ENCODE results near the gene ANKRD33B. TPM values are rescaled to one million over a fixed set of nuclear protein-coding genes. Genes with fewer than 3 reads are reported as not detected.
"Not testable (repeated sequence)": the region's sequence is repeated elsewhere in the genome, so short reads cannot be mapped to it uniquely, and the experiment has no call there.

Gene ANKRD33B
- total and polyA plus RNA-seq, 5 donors, result 1.3 to 2.7 (median 2.3) TPM

DNA sequence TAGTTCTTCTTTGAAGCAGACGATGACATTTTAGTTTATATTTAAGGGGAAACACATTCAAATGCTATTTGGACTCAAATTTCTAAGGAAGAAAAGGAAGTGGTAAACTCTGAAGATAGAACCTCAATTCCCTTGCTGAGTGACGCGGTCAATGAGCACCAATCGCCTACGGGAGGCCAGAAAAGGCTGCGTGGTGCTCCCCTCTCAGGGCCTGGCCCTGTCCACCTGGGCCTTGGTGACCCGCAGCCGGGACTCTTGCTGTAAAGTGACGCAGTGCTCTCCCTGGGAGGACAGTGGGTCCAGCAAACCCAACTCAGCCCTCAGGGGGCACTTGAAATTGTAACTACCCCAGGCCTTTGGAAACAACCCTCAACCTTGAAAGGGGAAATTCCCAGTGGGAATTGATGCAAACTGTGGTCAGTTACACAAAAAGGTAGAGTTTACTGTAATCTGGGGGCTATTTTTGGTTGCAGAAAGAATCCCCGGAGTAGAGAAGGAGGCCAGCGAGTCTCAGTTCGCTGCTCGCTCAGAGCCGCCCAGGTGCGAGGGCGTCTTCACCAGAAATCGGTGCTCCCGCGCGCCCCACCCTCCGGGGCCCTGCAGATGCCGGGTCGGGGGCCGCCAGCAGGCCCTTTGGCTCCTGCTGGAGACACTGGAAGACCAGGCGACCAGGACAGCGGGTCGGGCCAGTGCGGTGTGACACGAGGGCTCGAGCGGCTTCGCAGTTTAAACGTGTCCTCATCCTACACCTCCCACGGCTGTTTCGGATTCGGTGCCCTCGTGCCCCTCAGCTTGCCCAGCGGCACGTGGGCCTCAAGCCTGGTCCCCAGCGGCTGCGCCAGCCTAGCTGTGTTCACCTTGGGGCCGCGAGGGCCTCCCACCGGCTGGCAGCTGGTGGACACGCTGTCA is 1.4 kb upstream of the ANKRD33B start:
- H3K27ac ChIP-seq (ENCODE audit: low read length), result no peak overlapping the region
- H3K9me3 ChIP-seq (ENCODE audit: control insufficient read depth, low read length), result no peaks in the 10 kb centered on the region
- no peak overlapping the region for H3K4me3 ChIP-seq (ENCODE audit: low read length)
- 74% methylated on average over 45 of the region's 45 CpGs for WGBS
- H3K27me3 ChIP-seq (ENCODE audit: control insufficient read depth, insufficient read depth), result no peaks in the 10 kb centered on the region
- peak in 1 of 3 donors; percentile 55 for DNase-seq
- H3K4me1 ChIP-seq (ENCODE audit: control insufficient read depth, insufficient read depth, low read length), result no peaks in the 10 kb centered on the region
- ATAC-seq, result no peak
- intact Hi-C loops (cut with DNase I), result loop anchor here in 3 of 4 donors (10.0 kb wide), 2 partner anchors 52 to 62 kb away; no protein-coding TSS in a partner anchor

DNA sequence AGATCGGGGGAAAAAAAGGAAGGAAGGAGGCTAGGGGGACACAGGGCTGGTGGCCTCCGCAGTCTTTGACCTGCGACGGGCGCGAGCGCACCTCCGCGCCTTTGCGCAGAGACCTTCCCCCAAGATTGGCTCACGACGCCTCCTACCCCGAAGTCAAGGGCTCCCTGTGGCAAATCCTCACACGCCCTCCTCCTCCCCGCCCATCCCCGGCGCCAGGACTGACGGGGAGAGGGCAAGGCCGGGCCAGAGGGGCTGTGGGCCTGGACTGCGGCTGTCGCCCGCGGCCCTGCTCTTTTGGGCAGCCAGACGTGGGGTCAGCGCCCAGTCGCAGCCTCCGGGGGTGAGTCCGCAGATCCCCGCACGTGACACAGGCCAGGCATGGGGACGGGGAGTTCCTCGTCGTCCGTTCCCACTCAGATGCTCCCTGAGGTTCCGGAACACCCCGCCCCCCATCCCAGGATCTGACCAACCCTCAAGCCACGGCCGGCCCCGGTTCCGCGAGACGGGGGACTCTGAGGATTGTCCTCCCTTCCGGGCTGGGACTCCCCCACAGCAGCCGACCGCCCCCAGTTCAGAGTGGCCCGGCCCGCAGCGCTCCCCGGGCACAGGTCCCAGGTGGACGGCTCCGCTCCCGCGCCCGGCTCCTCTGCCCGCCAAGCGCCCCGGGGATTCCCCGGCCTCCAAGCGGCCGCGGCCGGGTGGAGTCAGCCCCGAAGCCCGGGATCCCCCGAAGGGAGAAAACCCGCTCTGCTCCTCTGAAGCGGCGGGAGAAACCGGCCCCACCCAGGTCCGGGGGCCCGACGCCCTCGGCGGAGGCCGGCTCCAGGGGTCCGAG is 543 bp upstream of the ANKRD33B start:
- intact Hi-C loops (cut with DNase I), result loop anchor here in 3 of 4 donors (10.0 kb wide), 2 partner anchors 51 to 61 kb away; no protein-coding TSS in a partner anchor
- peak; percentile 61 to 68 for ATAC-seq
- 12% methylated on average over 76 of the region's 76 CpGs for WGBS
- no peaks in the 10 kb centered on the region for H3K4me1 ChIP-seq (ENCODE audit: control insufficient read depth, insufficient read depth, low read length)
- H3K9me3 ChIP-seq (ENCODE audit: control insufficient read depth, low read length), result no peaks in the 10 kb centered on the region
- H3K27ac ChIP-seq (ENCODE audit: low read length), result peak overlapping the region; percentile 39
- peak overlapping the region; percentile 72 for H3K4me3 ChIP-seq (ENCODE audit: low read length)
- no peaks in the 10 kb centered on the region for H3K27me3 ChIP-seq (ENCODE audit: control insufficient read depth, insufficient read depth)
- DNase-seq, result peak; percentile 61 to 81 (median 78)

DNA sequence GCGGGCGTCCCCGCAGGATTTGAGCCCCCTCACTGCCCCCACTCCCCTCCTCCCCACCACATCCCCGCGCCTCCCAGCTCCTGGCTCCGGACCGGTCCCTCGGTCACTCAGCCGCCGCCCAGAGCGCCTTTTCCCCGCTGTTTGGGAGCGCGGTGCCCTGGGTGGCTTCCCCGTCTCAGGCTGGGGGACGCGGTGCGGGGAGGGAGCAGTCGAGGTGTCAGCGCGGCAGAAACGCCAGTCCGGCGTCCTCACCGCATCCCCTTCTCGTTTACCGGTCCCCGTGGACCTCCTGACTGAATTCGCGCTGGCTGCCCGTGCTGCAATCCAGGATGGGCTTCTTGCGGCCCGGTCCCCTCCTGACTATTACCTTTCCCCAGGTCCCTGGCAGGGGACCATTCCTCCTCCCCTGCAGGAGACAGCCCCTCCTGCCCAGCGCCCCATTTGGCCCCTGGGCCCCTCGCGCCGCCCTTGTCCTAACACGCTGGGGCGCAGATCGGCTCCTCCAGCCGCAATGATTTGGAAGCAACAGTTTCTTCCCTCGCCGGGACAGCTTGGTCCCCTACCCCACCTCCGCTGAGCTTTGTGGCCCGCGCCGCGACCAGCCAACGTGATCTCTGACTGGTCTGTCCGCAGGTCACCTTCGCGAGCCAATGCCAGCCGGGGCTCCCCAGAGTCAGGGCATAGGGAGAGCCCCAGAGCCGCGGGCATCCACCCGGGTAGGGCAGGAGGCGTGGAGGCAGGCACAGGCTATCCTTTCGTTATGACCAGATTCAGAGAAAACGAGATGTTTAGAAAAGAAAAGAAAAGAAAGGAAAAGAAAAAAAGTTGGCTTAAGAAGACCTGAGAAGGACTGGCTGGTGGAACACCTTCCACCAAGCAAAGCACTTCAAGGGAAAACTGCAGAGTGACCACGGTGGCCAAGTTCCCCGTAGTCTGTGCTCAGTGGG is 1.2 kb downstream of the ANKRD33B start:
- Histone ChIP-seq H3K4me1 (ENCODE audit: control insufficient read depth, insufficient read depth, low read length) (no peaks in the 10 kb centered on the region), H3K27me3 (ENCODE audit: control insufficient read depth, insufficient read depth) (no peaks in the 10 kb centered on the region), H3K4me3 (ENCODE audit: low read length) (peak overlapping the region; percentile 72), H3K27ac (ENCODE audit: low read length) (no peak overlapping the region), H3K9me3 (ENCODE audit: control insufficient read depth, low read length) (no peaks in the 10 kb centered on the region)
- DNase-seq (peak in 2 of 3 donors; percentile 70 to 71), ATAC-seq (peak; percentile 21 to 25)
- WGBS, result 4% methylated on average over 61 of the region's 61 CpGs
- intact Hi-C loops (cut with DNase I), result loop anchor here in 3 of 4 donors (10.0 kb wide), 2 partner anchors 50 to 60 kb away; no protein-coding TSS in a partner anchor

DNA sequence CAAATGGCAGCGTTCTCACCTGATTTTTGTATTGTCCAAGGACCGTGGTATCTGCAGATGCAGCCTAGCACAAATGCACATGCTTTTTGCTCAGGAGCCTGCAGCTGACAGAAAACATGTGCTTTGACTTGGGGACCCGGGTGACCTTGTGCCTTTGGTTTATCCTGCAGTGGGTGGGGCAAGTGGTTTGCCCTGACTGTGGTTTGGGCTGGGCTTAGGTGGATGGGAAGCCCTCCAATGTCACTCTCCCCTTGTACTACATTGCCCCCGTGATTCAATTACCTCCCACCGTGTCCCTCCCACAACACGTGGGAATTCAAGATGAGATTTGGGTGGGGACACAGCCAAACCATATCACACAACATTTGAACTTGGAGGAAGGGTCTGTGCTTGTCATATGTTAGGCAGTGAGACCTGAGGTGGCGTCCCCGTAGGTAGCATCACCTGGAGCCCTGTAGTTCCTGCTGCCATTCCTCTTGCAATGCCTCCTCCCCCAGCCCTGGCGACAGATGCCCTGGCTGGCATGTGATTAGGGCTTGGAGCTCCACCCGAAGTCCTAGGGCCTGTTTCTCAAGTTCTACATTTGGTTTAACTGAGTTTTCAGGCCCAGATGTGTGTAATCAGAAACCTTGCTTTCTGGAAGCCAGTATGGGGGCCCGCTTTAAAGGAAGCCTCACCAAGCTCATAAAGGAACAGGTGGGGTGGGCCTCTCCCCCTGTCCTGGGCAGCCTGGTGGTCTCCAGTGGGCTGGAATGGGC is 2.1 kb downstream of the ANKRD33B start:
- Histone ChIP-seq H3K9me3 (ENCODE audit: control insufficient read depth, low read length) (no peaks in the 10 kb centered on the region), H3K4me3 (ENCODE audit: low read length) (peak overlapping the region; percentile 72), H3K27me3 (ENCODE audit: control insufficient read depth, insufficient read depth) (no peaks in the 10 kb centered on the region), H3K27ac (ENCODE audit: low read length) (no peak overlapping the region), H3K4me1 (ENCODE audit: control insufficient read depth, insufficient read depth, low read length) (no peaks in the 10 kb centered on the region)
- 67% methylated on average over 11 of the region's 11 CpGs for WGBS
- intact Hi-C loops (cut with DNase I), result loop anchor here in 3 of 4 donors (10.0 kb wide), 2 partner anchors 49 to 59 kb away; no protein-coding TSS in a partner anchor
- no peak for DNase-seq
- ATAC-seq, result no peak

DNA sequence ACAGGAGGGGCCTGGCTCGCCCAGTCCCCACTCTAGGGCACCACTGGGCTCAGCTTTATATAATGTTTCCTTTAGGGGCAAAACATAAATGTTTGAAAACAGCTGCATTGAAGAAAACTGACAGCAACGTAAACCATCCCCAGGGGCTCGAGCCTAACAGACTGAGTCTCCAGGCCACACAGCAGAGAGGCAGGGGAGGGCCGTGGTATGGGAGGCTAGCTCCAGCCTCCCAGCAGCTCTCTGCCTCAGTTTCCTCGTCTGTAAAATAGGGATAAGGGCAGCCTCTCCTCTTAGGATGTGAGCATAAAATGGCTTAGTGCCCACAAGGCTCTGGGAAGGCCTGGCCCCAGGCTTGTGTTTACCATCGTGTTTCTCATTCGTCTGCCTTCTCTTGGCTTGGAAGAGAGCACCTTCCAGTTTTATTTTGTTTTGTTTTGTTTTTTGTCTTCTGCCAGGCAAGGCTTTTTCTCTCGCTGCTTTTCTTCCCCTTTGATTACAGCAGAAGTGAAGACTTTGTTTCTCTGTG is 2.7 kb downstream of the ANKRD33B start:
- intact Hi-C loops (cut with DNase I), result loop anchor here in 3 of 4 donors (10.0 kb wide), 2 partner anchors 48 to 58 kb away; no protein-coding TSS in a partner anchor
- Histone ChIP-seq H3K4me3 (ENCODE audit: low read length) (no peak overlapping the region), H3K27ac (ENCODE audit: low read length) (no peak overlapping the region), H3K9me3 (ENCODE audit: control insufficient read depth, low read length) (no peaks in the 10 kb centered on the region), H3K4me1 (ENCODE audit: control insufficient read depth, insufficient read depth, low read length) (no peaks in the 10 kb centered on the region), H3K27me3 (ENCODE audit: control insufficient read depth, insufficient read depth) (no peaks in the 10 kb centered on the region)
- 67% methylated on average over 8 of the region's 8 CpGs for WGBS
- ATAC-seq, result no peak
- DNase-seq, result no peak

DNA sequence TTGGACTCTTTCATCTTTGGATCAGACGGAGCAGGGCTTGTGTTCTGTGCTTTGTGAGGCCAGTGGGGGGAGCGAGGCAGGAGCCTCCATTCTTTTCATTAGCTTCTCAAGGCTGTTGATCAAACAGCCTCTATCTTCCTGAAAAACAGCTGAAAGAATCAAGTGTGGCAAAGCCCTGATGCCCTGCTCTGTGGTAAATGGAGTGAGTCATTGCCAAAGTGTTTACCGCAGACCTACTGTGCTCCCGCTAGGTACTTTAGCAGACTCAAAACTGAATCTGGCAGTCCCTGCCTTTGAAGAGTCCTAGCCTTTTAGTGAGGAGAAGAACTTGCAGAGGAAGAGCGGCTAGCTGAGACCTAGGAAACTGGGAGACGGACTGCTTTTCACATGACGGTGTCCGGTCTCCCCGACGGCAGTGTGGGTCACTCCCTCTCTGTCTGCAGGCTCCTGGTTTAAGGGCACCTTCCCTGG is 3.3 kb downstream of the ANKRD33B start:
- intact Hi-C loops (cut with DNase I), result loop anchor here in 3 of 4 donors (10.0 kb wide), 2 partner anchors 48 to 58 kb away; no protein-coding TSS in a partner anchor
- Histone ChIP-seq H3K27me3 (ENCODE audit: control insufficient read depth, insufficient read depth) (no peaks in the 10 kb centered on the region), H3K4me1 (ENCODE audit: control insufficient read depth, insufficient read depth, low read length) (no peaks in the 10 kb centered on the region), H3K27ac (ENCODE audit: low read length) (no peak overlapping the region), H3K4me3 (ENCODE audit: low read length) (no peak overlapping the region), H3K9me3 (ENCODE audit: control insufficient read depth, low read length) (no peaks in the 10 kb centered on the region)
- no peak for ATAC-seq
- WGBS, result 84% methylated on average over 10 of the region's 10 CpGs
- no peak for DNase-seq

DNA sequence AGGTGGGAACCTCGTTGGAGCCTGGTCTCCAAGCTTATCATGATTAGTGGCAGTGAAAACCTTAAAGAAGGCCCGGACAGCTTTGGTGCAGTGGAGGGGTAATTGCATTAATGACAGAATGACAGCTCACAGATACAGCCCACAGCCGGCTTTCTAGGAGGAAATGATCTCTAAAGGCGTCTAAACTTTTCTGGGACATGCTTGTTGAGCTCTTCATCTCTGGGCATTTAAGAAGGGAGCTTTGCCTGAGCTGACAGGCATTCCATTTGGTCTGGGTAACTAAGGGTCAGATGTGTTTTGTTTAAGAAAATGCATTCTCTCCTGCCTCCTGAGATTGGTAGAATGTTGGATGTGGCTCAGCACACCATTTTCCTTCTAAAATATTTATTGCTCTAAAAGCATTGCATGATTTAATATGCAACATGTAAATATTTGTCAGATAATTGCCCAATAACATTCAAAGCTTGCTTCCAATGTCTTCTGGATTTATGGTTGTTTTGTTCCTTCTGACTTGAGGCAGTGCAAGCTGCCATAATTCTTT is 4.0 kb downstream of the ANKRD33B start:
- H3K27me3 ChIP-seq (ENCODE audit: control insufficient read depth, insufficient read depth), result no peaks in the 10 kb centered on the region
- no peaks in the 10 kb centered on the region for H3K4me1 ChIP-seq (ENCODE audit: control insufficient read depth, insufficient read depth, low read length)
- H3K27ac ChIP-seq (ENCODE audit: low read length), result no peak overlapping the region
- H3K4me3 ChIP-seq (ENCODE audit: low read length), result no peak overlapping the region
- intact Hi-C loops (cut with DNase I), result loop anchor here in 3 of 4 donors (10.0 kb wide), 2 partner anchors 47 to 57 kb away; no protein-coding TSS in a partner anchor
- no peak for ATAC-seq
- WGBS, result 61% methylated on average over 4 of the region's 4 CpGs
- H3K9me3 ChIP-seq (ENCODE audit: control insufficient read depth, low read length), result no peaks in the 10 kb centered on the region
- no peak for DNase-seq

DNA sequence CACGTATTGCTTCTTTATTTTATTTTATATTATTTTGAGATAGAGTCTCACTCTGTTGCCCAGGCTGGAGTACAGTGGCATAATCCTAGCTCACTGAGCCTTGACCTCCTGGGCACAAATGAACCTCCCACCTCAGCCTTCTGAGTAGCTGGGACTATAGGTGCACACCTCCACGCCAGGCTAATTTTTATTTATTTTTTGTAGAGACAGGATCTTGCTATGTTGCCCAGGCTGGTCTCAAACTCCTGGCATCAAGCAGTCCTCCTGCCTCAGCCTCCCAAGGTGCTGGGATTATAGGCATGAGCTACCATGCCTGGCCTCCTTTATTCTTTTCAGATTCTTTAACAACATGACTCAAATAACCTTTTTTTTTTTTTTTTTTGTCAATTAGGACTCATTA is 6.7 kb downstream of the ANKRD33B start:
- DNase-seq; H3K9me3 ChIP-seq (ENCODE audit: control insufficient read depth, low read length); intact Hi-C loops (cut with DNase I); H3K4me3 ChIP-seq (ENCODE audit: low read length); H3K27me3 ChIP-seq (ENCODE audit: control insufficient read depth, insufficient read depth); ATAC-seq; H3K27ac ChIP-seq (ENCODE audit: low read length); H3K4me1 ChIP-seq (ENCODE audit: control insufficient read depth, insufficient read depth, low read length): not testable (repeated sequence)
- 94% methylated on average over 2 of the region's 2 CpGs for WGBS

DNA sequence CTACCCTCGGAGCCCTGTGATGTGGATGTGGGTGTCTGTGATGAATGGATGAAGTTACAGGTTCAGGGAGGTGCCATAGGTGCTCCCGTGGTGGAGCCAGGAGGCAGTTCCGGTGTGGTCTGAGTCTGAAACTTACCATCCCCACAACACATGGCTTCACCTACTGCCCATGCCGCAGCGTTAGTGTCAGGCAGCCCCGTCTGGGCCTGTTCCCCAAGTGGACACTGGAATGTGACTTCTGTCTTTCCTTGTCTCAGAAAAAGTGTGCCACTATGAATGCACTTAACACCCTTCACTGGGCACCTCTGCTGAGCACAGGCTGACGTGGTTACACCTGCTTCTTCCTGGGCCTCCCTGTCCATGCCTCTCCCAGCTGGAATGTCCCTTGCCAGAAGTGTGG is 8.6 kb downstream of the ANKRD33B start:
- H3K4me3 ChIP-seq (ENCODE audit: low read length), result no peak overlapping the region
- DNase-seq (no peak), ATAC-seq (no peak)
- 89% methylated on average over 7 of the region's 7 CpGs for WGBS
- H3K27ac ChIP-seq (ENCODE audit: low read length), result no peak overlapping the region
- H3K4me1 ChIP-seq (ENCODE audit: control insufficient read depth, insufficient read depth, low read length), result peaks cover 6% of the 10 kb centered on the region
- H3K27me3 ChIP-seq (ENCODE audit: control insufficient read depth, insufficient read depth), result no peaks in the 10 kb centered on the region
- intact Hi-C loops (cut with DNase I), result no loop called here
- H3K9me3 ChIP-seq (ENCODE audit: control insufficient read depth, low read length), result no peaks in the 10 kb centered on the region
